ENCODE data around the gene MAP3K4. TPM values are rescaled to one million over a fixed set of nuclear protein-coding genes. Genes with fewer than 3 reads are reported as not detected.

MAP3K4 gene
- total RNA-seq, 1 donor from 2014 or later = 47.7 TPM

GRCh38 chr6:160950507-160950906 is 41.1 kb upstream of the MAP3K4 start:
- no peak for TF ChIP-seq CTCF (IDR thresholded peaks at IDR 0.05)
- Histone ChIP-seq H3K36me3 (no peaks in the 10 kb centered on the region), H3K27me3 (no peaks in the 10 kb centered on the region), H3K27ac (peak overlapping the region; percentile 2), H3K9me3 (no peaks in the 10 kb centered on the region), H3K4me3 (no peak overlapping the region), H3K4me1 (no peaks in the 10 kb centered on the region)
- intact Hi-C loops (cut with DNase I) = no loop called here
- DNase-seq (no peak), ATAC-seq (peak; percentile 82)

GRCh38 chr6:160951187-160952030 is 40.2 kb upstream of the MAP3K4 start:
- peak overlapping the region; percentile 2 for H3K27ac ChIP-seq
- no peak for ATAC-seq
- H3K4me3 ChIP-seq = no peak overlapping the region
- no peaks in the 10 kb centered on the region for H3K4me1 ChIP-seq
- no peak for TF ChIP-seq CTCF (IDR thresholded peaks at IDR 0.05)
- no peaks in the 10 kb centered on the region for H3K9me3 ChIP-seq
- H3K27me3 ChIP-seq = no peaks in the 10 kb centered on the region
- intact Hi-C loops (cut with DNase I) = no loop called here
- no peak for DNase-seq
- no peaks in the 10 kb centered on the region for H3K36me3 ChIP-seq

- TF ChIP-seq CTCF (IDR thresholded peaks at IDR 0.05) = no peak
- DNase-seq = no peak
Measured at GRCh38 chr6:160952633-160953281, 38.8 kb upstream of the MAP3K4 start.

GRCh38 chr6:160955508-160956295 is 35.9 kb upstream of the MAP3K4 start:
- H3K9me3 ChIP-seq = no peaks in the 10 kb centered on the region
- intact Hi-C loops (cut with DNase I) = no loop called here
- DNase-seq (no peak), ATAC-seq (no peak)
- H3K36me3 ChIP-seq = no peaks in the 10 kb centered on the region
- H3K27me3 ChIP-seq = no peaks in the 10 kb centered on the region
- TF ChIP-seq CTCF (IDR thresholded peaks at IDR 0.05) = no peak
- no peak overlapping the region for H3K4me3 ChIP-seq
- H3K27ac ChIP-seq = no peak overlapping the region
- H3K4me1 ChIP-seq = no peaks in the 10 kb centered on the region

More at GRCh38 chr6:160952633-160953281, 38.8 kb upstream of the MAP3K4 start:
- no peaks in the 10 kb centered on the region for H3K4me1 ChIP-seq
- H3K36me3 ChIP-seq = no peaks in the 10 kb centered on the region
- no peak overlapping the region for H3K27ac ChIP-seq
- ATAC-seq = peak; percentile 52
- H3K9me3 ChIP-seq = no peaks in the 10 kb centered on the region
- H3K27me3 ChIP-seq = no peaks in the 10 kb centered on the region
- no peak overlapping the region for H3K4me3 ChIP-seq
- intact Hi-C loops (cut with DNase I) = no loop called here

- intact Hi-C loops (cut with DNase I) = no loop called here
- no peaks in the 10 kb centered on the region for H3K27me3 ChIP-seq
- H3K4me1 ChIP-seq = no peaks in the 10 kb centered on the region
- H3K36me3 ChIP-seq = no peaks in the 10 kb centered on the region
- H3K4me3 ChIP-seq = no peak overlapping the region
- ATAC-seq = no peak
- no peak for TF ChIP-seq CTCF (IDR thresholded peaks at IDR 0.05)
- no peak for DNase-seq
- no peaks in the 10 kb centered on the region for H3K9me3 ChIP-seq
- H3K27ac ChIP-seq = no peak overlapping the region
Measured at GRCh38 chr6:160956300-160957035, 35.1 kb upstream of the MAP3K4 start.

Data from upper lobe of right lung (tissue), 1 donor.